SK-N-SH (cell line): ENCODE results near the gene NAALADL2. TPM values are rescaled to one million over a fixed set of nuclear protein-coding genes. Genes with fewer than 3 reads are reported as not detected.

ENCODE experiments used
- CTCF ChIA-PET: fragments of 300-600, 350-600 bp; formaldehyde crosslinking; extraction: SDS; loops from one replicate; lab custom pipeline; 2021; lab: Yijun Ruan, JAX
- POLR2A ChIA-PET: fragments of 350-600 bp; sonication (Branson Sonifier 250); formaldehyde crosslinking; extraction: SDS; loops from one replicate; lab custom pipeline; 2020; ENCODE audit warnings: antibody characterized with exemption, inconsistent platforms; lab: Yijun Ruan, JAX
- DNase-seq: peaks from one replicate; pipeline ENCODE4 v3.0.0; 2012
- H2AFZ ChIP-seq: fragments of 200-600 bp; sonication (generic); 2 replicates; pipeline ENCODE4 v1.8.1; 2016; ENCODE audit warnings: antibody characterized with exemption, mild to moderate bottlenecking, low read depth
- H3F3A ChIP-seq: fragments of 200-600 bp; sonication (generic); replicated peaks from 2 replicates; pipeline ENCODE3; 2016; ENCODE audit warnings: antibody characterized with exemption, mild to moderate bottlenecking; ENCODE audit not compliant: insufficient read depth
- H3K27ac ChIP-seq, 2 experiments: fragments of 200-500 bp in 1 of 2; fragments of 200-600 bp in 1 of 2; sonication (Bioruptor generic) in 1 of 2; sonication (generic), shearing (Covaris generic) in 1 of 2; 2 replicates each; pipeline versions ENCODE4 v1.5.1 to v1.6.1; 2014 to 2016; ENCODE audit warnings: low read depth in 2 of 2, inconsistent platforms in 1 of 2, low read length in 1 of 2, mild to moderate bottlenecking in 1 of 2, mixed read lengths in 1 of 2
- H3K27me3 ChIP-seq: fragments of 200-600 bp; sonication (generic), shearing (Covaris generic); 2 replicates; pipeline ENCODE4 v1.6.1; 2016; ENCODE audit warnings: mixed run types; ENCODE audit not compliant: insufficient read depth
- H3K36me3 ChIP-seq, 2 experiments: fragments of 200-500 bp in 1 of 2; fragments of 200-600 bp in 1 of 2; sonication (Bioruptor generic) in 1 of 2; sonication (generic) in 1 of 2; replicated peaks in 1 of 2; 2 replicates each; pipeline versions ENCODE3 to v1.5.1; 2014 to 2016; ENCODE audit warnings: low read length in 1 of 2, mild to moderate bottlenecking in 1 of 2; ENCODE audit not compliant: insufficient read depth in 2 of 2, control insufficient read depth in 1 of 2
- H3K4me1 ChIP-seq, 2 experiments: fragments of 200-500 bp in 1 of 2; fragments of 200-600 bp in 1 of 2; sonication (Bioruptor generic) in 1 of 2; sonication (generic), shearing (Covaris generic) in 1 of 2; 2 replicates each; pipeline versions ENCODE4 v1.5.1 to v1.6.1; 2014 to 2016; ENCODE audit warnings: low read depth in 1 of 2, low read length in 1 of 2, mixed run types in 1 of 2; ENCODE audit not compliant: insufficient read depth in 2 of 2, control insufficient read depth in 1 of 2
- H3K4me2 ChIP-seq: fragments of 200-600 bp; sonication (generic), shearing (Covaris generic); 2 replicates; pipeline ENCODE4 v1.6.1; 2017; ENCODE audit warnings: mixed run types
- H3K4me3 ChIP-seq, 2 experiments: fragments of 200-500 bp in 1 of 2; fragments of 200-600 bp in 1 of 2; sonication (Bioruptor generic) in 1 of 2; sonication (generic), shearing (Covaris generic) in 1 of 2; 2 replicates each; pipeline versions ENCODE4 v1.5.1 to v1.8.1; 2014 to 2016; ENCODE audit warnings: low read depth in 2 of 2, inconsistent platforms in 1 of 2, low read length in 1 of 2, mild to moderate bottlenecking in 1 of 2, mixed read lengths in 1 of 2, moderate library complexity in 1 of 2
- H3K79me2 ChIP-seq: fragments of 200-600 bp; sonication (generic); 2 replicates; pipeline ENCODE4 v1.8.1; 2017; ENCODE audit warnings: mild to moderate bottlenecking; ENCODE audit not compliant: insufficient read depth
- H3K9ac ChIP-seq: fragments of 200-600 bp; sonication (generic); 2 replicates; pipeline ENCODE4 v1.6.1; 2017; ENCODE audit warnings: mixed run types
- H3K9me2 ChIP-seq: fragments of 200-600 bp; sonication (generic); 2 replicates; pipeline ENCODE4 v1.6.1; 2017; ENCODE audit warnings: mixed run types
- H3K9me3 ChIP-seq: fragments of 200-600 bp; sonication (generic); 2 replicates; pipeline ENCODE4 v1.6.1; 2017; ENCODE audit warnings: mixed run types, mild to moderate bottlenecking, moderate library complexity
- H4K20me1 ChIP-seq: fragments of 200-600 bp; sonication (generic); 2 replicates; pipeline ENCODE4 v1.6.1; 2017; ENCODE audit warnings: mild to moderate bottlenecking, mixed run types; ENCODE audit not compliant: insufficient read depth
- CHD2 ChIP-seq: fragments of 150-350 bp; IDR thresholded peaks from 2 replicates; pipeline ENCODE4 v1.6.1; 2018; ENCODE audit warnings: low read length; ENCODE audit not compliant: partially characterized antibody
- CTCF ChIP-seq: fragments of 200-600 bp; sonication (generic); IDR thresholded peaks from 2 replicates; pipeline ENCODE4 v1.6.1; 2017; ENCODE audit warnings: antibody characterized with exemption, mild to moderate bottlenecking, moderate library complexity
- EP300 ChIP-seq, 2 experiments: IDR thresholded peaks; 2 replicates each; pipeline versions ENCODE4 v1.4.0 to v1.6.1; 2012; ENCODE audit warnings: borderline replicate concordance in 1 of 2, low read depth in 1 of 2, low read length in 1 of 2
- EZH2phosphoT487 ChIP-seq: fragments of 200-600 bp; sonication (generic); IDR thresholded peaks from 2 replicates; pipeline ENCODE4 v1.6.1; 2017; ENCODE audit warnings: low read depth, mixed run types, mild to moderate bottlenecking, antibody characterized with exemption, moderate library complexity, borderline replicate concordance
- GABPA ChIP-seq: IDR thresholded peaks from 2 replicates; pipeline ENCODE4 v1.4.0; 2012; ENCODE audit warnings: low read depth, mild to moderate bottlenecking
- GATA2 ChIP-seq: sonication (generic); formaldehyde crosslinking; IDR thresholded peaks from 2 replicates; pipeline ENCODE4 v1.5.0; 2020; ENCODE audit warnings: mild to moderate bottlenecking, missing genetic modification reagents
- IRF3 ChIP-seq: fragments of 150-350 bp; IDR thresholded peaks from 2 replicates; pipeline ENCODE4 v1.6.1; 2016; ENCODE audit warnings: mild to moderate bottlenecking, low read depth, low read length
- JUND ChIP-seq: IDR thresholded peaks from 2 replicates; pipeline ENCODE4 v1.4.0; 2012
- MEF2A ChIP-seq: IDR thresholded peaks from 2 replicates; pipeline ENCODE4 v1.4.0; 2012; ENCODE audit warnings: low read depth, borderline replicate concordance
- MXI1 ChIP-seq: IDR thresholded peaks from 2 replicates; pipeline ENCODE4 v1.6.1; 2012; ENCODE audit warnings: mild to moderate bottlenecking, low read depth, low read length, improper control_type of control experiment
- NFIC ChIP-seq: IDR thresholded peaks from 2 replicates; pipeline ENCODE4 v1.4.0; 2012; ENCODE audit warnings: borderline replicate concordance
- PBX3 ChIP-seq: IDR thresholded peaks from 2 replicates; pipeline ENCODE4; 2012
- POLR2AphosphoS5 ChIP-seq: IDR thresholded peaks from 2 replicates; pipeline ENCODE4 v1.6.1; 2012; ENCODE audit warnings: low read depth, low read length
- RAD21 ChIP-seq: IDR thresholded peaks from 2 replicates; pipeline ENCODE4 v1.6.1; 2012; ENCODE audit warnings: mild to moderate bottlenecking, low read length
- RCOR1 ChIP-seq: fragments of 150-350 bp; IDR thresholded peaks from 2 replicates; pipeline ENCODE4 v1.6.1; 2017; ENCODE audit warnings: antibody characterized with exemption, low read length
- RFX5 ChIP-seq: IDR thresholded peaks from 2 replicates; pipeline ENCODE4 v1.6.1; 2012; ENCODE audit warnings: mild to moderate bottlenecking, improper control_type of control experiment, low read length
- SIN3A ChIP-seq: IDR thresholded peaks from 2 replicates; pipeline ENCODE4 v1.6.1; 2012; ENCODE audit warnings: low read depth, mild to moderate bottlenecking, low read length, moderate library complexity, borderline replicate concordance
- TAF1 ChIP-seq: IDR thresholded peaks from 2 replicates; pipeline ENCODE4 v1.6.1; 2012; ENCODE audit warnings: low read depth, mild to moderate bottlenecking, low read length, moderate library complexity, borderline replicate concordance
- TCF12 ChIP-seq: IDR thresholded peaks from 2 replicates; pipeline ENCODE4 v1.4.0; 2012
- TEAD4 ChIP-seq: IDR thresholded peaks from 2 replicates; pipeline ENCODE4 v1.4.0; 2012; ENCODE audit warnings: mild to moderate bottlenecking, borderline replicate concordance; ENCODE audit not compliant: insufficient read depth
- YY1 ChIP-seq: IDR thresholded peaks from 2 replicates; pipeline ENCODE4 v1.4.0; 2012; ENCODE audit warnings: low read depth, mild to moderate bottlenecking
- WGBS: methylation state at CpG from one replicate; pipeline ENCODE4 v1.1.6; 2017; ENCODE audit warnings: low lambda C conversion rate; 5-methylcytosine and 5-hydroxymethylcytosine counted together
- polyA plus RNA-seq, 3 experiments: library from polyadenylated mRNA; depleted of rRNA; stranded (reverse); fragments of >200 nt; gene quantifications; 2 replicates each; pipeline ENCODE4 v1.2.3, GENCODE V29; 2012

The NAALADL2 gene
- polyA plus RNA-seq, 1 of the 3 experiments (the other 2 are of a cell fraction), result 1.2 TPM

- POLR2A ChIA-PET, result no interaction called here
- H3K27ac ChIP-seq, result peak overlapping the region in 1 of 2 experiments; percentile 69; a peak in 2 of 4 replicates
- CTCF ChIA-PET, result interaction anchor here (0.6 to 1.1 kb wide), 2 partner anchors 250 to 1072 kb away, joined by 3 read pairs; no protein-coding TSS in a partner anchor
- H3F3A ChIP-seq, result peaks cover 6% of the 10 kb centered on the region
- no peaks in the 10 kb centered on the region for H3K36me3 ChIP-seq
- no peaks in the 10 kb centered on the region for H3K27me3 ChIP-seq
- H3K4me3 ChIP-seq, result no peak overlapping the region
- 92% methylated on average over 1 of the region's 1 CpG for WGBS
- no peaks in the 10 kb centered on the region for H3K9me2 ChIP-seq
- H3K79me2 ChIP-seq, result no peaks in the 10 kb centered on the region
- no peaks in the 10 kb centered on the region for H3K9me3 ChIP-seq
- H3K4me1 ChIP-seq, result peaks cover 0 to 9% of the 10 kb centered on the region in 2 experiments; a peak in 2 of 4 replicates
- peak; percentile 27 for DNase-seq
- TF ChIP-seq RAD21, result peak; percentile 55
- TF ChIP-seq YY1, result no peak
- TF ChIP-seq TAF1, result no peak
- TF ChIP-seq RCOR1, result peak; percentile 49; the same call in 1 of the 2 replicates
- peak; percentile 60 for TF ChIP-seq CHD2
- TF ChIP-seq GATA2 (CRISPR knock-in tag), result 0 out of 2 replicates have a peak, but pooled peaks have one; percentile 29
- peak in 1 of 2 experiments; percentile 95; a peak in 2 of 4 replicates for TF ChIP-seq EP300 (IDR thresholded peaks at IDR 0.05; ENCODE audit: borderline replicate concordance in 1 of 2, low read depth in 1 of 2, low read length in 1 of 2)
- peak; percentile 18; the same call in 1 of the 2 replicates for TF ChIP-seq MXI1
- no peaks in the 10 kb centered on the region for H4K20me1 ChIP-seq
- no peak overlapping the region for H2AFZ ChIP-seq
- no peak overlapping the region for H3K4me2 ChIP-seq
- no peak overlapping the region for H3K9ac ChIP-seq
These were observed 498.6 kb downstream of the NAALADL2 start for GRCh38 chr3:175357758-175358157.

- CTCF ChIA-PET, result no interaction called here
- POLR2A ChIA-PET, result no interaction called here
- H2AFZ ChIP-seq, result no peak overlapping the region
These were observed 499.8 kb downstream of the NAALADL2 start for GRCh38 chr3:175358935-175359334.

More at GRCh38 chr3:175358935-175359334, 499.8 kb downstream of the NAALADL2 start:
- TF ChIP-seq IRF3 (no peak), NFIC (no peak), CHD2 (no peak), JUND (no peak), RCOR1 (no peak), SIN3A (no peak), PBX3 (no peak), RFX5 (no peak), TCF12 (no peak), MEF2A (no peak), GATA2 (CRISPR knock-in tag) (no peak), GABPA (no peak), MXI1 (no peak), EP300 (IDR thresholded peaks at IDR 0.05; ENCODE audit: borderline replicate concordance in 1 of 2, low read depth in 1 of 2, low read length in 1 of 2) (no peak), TEAD4 (no peak), EZH2phosphoT487 (no peak), CTCF (no peak), POLR2AphosphoS5 (no peak)
- no peaks in the 10 kb centered on the region for H3K79me2 ChIP-seq
- H3F3A ChIP-seq, result peaks cover 6% of the 10 kb centered on the region
- no peaks in the 10 kb centered on the region for H3K9me3 ChIP-seq
- H3K9me2 ChIP-seq, result no peaks in the 10 kb centered on the region
- no peak overlapping the region for H3K4me2 ChIP-seq
- DNase-seq, result no peak
- no peaks in the 10 kb centered on the region for H3K27me3 ChIP-seq
- no peaks in the 10 kb centered on the region for H3K36me3 ChIP-seq
- H3K9ac ChIP-seq, result no peak overlapping the region
- H4K20me1 ChIP-seq, result no peaks in the 10 kb centered on the region
- H3K4me3 ChIP-seq, result no peak overlapping the region
- peak overlapping the region in 1 of 2 experiments; percentile 69; a peak in 2 of 4 replicates for H3K27ac ChIP-seq
- H3K4me1 ChIP-seq, result peaks cover 0 to 9% of the 10 kb centered on the region in 2 experiments; a peak in 2 of 4 replicates
